RWPE2 (cell line): Measurements from ENCODE around the gene SLC12A8.

Source experiments
- ATAC-seq: fragments of 200-7000 bp; cut with Tn5 transposase; 3 replicates; pipeline ENCODE4 v1.9.1; 2021; ENCODE audit warnings: low read depth
- DNase-seq: peaks from one replicate; pipeline ENCODE4 v3.0.0-alpha.2; 2020; ENCODE audit warnings: low spot score
- H3K27ac ChIP-seq: fragments of 450-650 bp; 2 replicates; pipeline ENCODE4 v1.5.1; 2017; ENCODE audit warnings: mild to moderate bottlenecking; ENCODE audit not compliant: poor library complexity, severe bottlenecking
- H3K27me3 ChIP-seq: fragments of 250-450 bp; sonication (Bioruptor Pico); 2 replicates; pipeline ENCODE4 v1.5.1; 2021; ENCODE audit warnings: mild to moderate bottlenecking, moderate library complexity; ENCODE audit not compliant: insufficient read depth, poor library complexity, severe bottlenecking
- H3K36me3 ChIP-seq: fragments of 250-450 bp; sonication (Bioruptor Pico); 2 replicates; pipeline ENCODE4 v1.5.1; 2020; ENCODE audit warnings: low read depth, mild to moderate bottlenecking, moderate library complexity
- H3K4me1 ChIP-seq: fragments of 250-450 bp; sonication (Bioruptor Pico); 2 replicates; pipeline ENCODE4 v1.5.1; 2021; ENCODE audit warnings: mild to moderate bottlenecking, moderate library complexity; ENCODE audit not compliant: insufficient read depth, poor library complexity, severe bottlenecking
- H3K4me3 ChIP-seq: fragments of 250-450 bp; sonication (Bioruptor Pico); 2 replicates; pipeline ENCODE4 v1.5.1; 2021; ENCODE audit warnings: mild to moderate bottlenecking, moderate library complexity; ENCODE audit not compliant: severe bottlenecking
- H3K9me3 ChIP-seq: fragments of 250-450 bp; sonication (Bioruptor Pico); 2 replicates; pipeline ENCODE4 v1.5.1; 2021; ENCODE audit warnings: mild to moderate bottlenecking, moderate library complexity; ENCODE audit not compliant: severe bottlenecking
- CTCF ChIP-seq: fragments of 450-650 bp; IDR thresholded peaks from one replicate; pipeline ENCODE4 v1.5.1; 2017; ENCODE audit warnings: mild to moderate bottlenecking, moderate library complexity; ENCODE audit not compliant: poor library complexity, severe bottlenecking

SLC12A8 gene

DNA sequence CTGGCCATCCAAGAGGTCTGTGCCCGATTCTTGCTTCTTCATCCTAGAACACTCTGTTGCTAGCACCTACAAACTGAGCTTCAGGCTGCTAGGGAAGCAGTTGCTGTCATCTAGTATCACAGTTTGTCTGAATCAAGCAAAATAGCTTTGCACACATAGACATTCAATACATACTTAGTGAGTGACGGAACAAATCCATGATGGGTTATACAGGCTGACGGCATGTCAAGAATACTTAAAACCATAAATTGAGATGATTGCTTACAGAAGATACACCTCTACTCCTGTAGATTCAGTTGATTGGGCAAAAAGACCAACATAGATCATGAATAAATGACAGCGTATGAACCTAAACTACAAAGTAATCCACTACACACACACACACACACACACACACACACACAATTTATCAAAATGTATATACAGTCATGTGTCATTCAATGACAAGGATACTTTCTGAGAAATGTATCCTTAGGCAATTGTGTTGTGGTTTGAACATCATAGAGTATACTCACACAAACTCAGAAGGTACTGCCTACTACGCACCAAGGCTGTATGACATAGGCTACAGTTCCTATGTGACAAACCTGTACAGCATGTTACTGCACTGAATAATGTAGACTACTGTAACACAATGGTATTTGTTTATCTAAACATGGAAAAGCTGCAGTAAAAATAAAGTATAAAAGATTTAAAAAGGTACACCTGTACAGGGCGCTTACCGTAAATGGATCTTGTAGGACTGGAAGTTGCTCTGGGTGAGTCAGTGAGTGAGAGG, 142.4 kb downstream of the SLC12A8 start:
- Histone ChIP-seq H3K36me3 (no peaks in the 10 kb centered on the region), H3K4me1 (peaks cover 5% of the 10 kb centered on the region), H3K4me3 (no peak overlapping the region), H3K27me3 (no peaks in the 10 kb centered on the region), H3K27ac (no peak overlapping the region), H3K9me3 (no peaks in the 10 kb centered on the region)
- ATAC-seq (no peak), DNase-seq (no peak)
- TF ChIP-seq CTCF: no peak

- ATAC-seq (no peak), DNase-seq (no peak)
- no peaks in the 10 kb centered on the region for H3K9me3 ChIP-seq
- no peaks in the 10 kb centered on the region for H3K27me3 ChIP-seq
- H3K4me1 ChIP-seq: peaks cover 5% of the 10 kb centered on the region
- H3K4me3 ChIP-seq: no peak overlapping the region
- H3K27ac ChIP-seq: no peak overlapping the region
- H3K36me3 ChIP-seq: no peaks in the 10 kb centered on the region
- TF ChIP-seq CTCF: no peak
Observed at GRCh38 chr3:125069452-125069851, 143.1 kb downstream of the SLC12A8 start.

DNA sequence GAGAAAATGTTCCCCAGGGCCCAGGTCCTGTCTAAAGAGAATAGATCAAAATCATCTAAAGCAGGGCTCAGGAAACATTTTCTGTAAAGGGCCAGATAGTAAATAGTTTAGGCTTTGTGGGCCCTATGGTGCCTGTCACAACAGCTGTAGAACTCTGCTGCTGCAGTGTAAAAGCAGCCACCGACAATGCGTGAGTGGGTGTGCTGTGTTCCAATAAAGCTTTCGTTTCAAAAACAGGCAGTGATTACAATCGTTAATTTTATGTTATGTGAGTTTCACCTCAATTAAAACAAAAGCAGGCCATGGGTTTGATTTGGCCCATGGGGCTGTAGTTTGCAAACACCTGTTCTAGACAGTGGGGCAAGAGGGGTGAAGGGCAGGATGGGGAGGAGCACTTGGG, 144.3 kb downstream of the SLC12A8 start:
- ATAC-seq: no peak
- DNase-seq: no peak
- H3K4me3 ChIP-seq: no peak overlapping the region
- H3K4me1 ChIP-seq: peaks cover 12% of the 10 kb centered on the region
- no peak for TF ChIP-seq CTCF
- H3K36me3 ChIP-seq: no peaks in the 10 kb centered on the region
- H3K27me3 ChIP-seq: no peaks in the 10 kb centered on the region
- H3K27ac ChIP-seq: no peak overlapping the region
- H3K9me3 ChIP-seq: no peaks in the 10 kb centered on the region

DNA sequence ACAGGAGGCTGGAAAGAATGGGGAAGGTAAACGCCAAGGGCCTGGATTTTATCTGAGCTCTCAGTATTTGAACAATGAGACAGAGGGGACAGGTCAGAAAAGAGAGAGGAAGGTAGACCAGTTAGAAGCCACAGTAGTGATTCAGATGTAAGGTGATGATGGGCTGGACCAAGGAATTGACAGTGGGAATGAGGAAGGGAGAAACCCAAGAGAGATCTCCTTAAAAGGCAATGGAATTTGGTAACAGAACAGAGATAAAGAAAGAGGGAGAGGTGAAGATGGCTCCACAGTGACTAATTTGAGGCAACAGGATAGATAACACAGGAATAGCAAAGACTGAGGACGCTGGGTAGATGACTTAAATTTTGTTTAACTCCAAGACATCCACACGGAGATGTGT, 145.3 kb downstream of the SLC12A8 start:
- H3K4me3 ChIP-seq: no peak overlapping the region
- H3K4me1 ChIP-seq: peaks cover 19% of the 10 kb centered on the region
- ATAC-seq (peak; percentile 22; the same call in 2 of the 3 replicates), DNase-seq (no peak)
- no peaks in the 10 kb centered on the region for H3K27me3 ChIP-seq
- TF ChIP-seq CTCF: no peak
- H3K9me3 ChIP-seq: no peaks in the 10 kb centered on the region
- no peaks in the 10 kb centered on the region for H3K36me3 ChIP-seq
- H3K27ac ChIP-seq: peak overlapping the region; percentile 8
